GM12875 (cell line): ENCODE data around the gene CR1.
"Not testable (repeated sequence)": the region's sequence is repeated elsewhere in the genome, so short reads cannot be mapped to it uniquely, and the experiment has no call there.

Experiments
- H3K4me3 ChIP-seq: one replicate; pipeline ENCODE4 v1.5.1; 2011; ENCODE audit warnings: low read depth, low read length, control low read depth
- TF ChIP-seq, protein P1 (sequence below): IDR thresholded peaks from 2 replicates; pipeline ENCODE4 v1.5.1; 2011; ENCODE audit warnings: low read depth, mild to moderate bottlenecking, control low read depth, inconsistent platforms, low read length, moderate library complexity, borderline replicate concordance; ENCODE audit not compliant: insufficient read depth

CR1 gene

DNA sequence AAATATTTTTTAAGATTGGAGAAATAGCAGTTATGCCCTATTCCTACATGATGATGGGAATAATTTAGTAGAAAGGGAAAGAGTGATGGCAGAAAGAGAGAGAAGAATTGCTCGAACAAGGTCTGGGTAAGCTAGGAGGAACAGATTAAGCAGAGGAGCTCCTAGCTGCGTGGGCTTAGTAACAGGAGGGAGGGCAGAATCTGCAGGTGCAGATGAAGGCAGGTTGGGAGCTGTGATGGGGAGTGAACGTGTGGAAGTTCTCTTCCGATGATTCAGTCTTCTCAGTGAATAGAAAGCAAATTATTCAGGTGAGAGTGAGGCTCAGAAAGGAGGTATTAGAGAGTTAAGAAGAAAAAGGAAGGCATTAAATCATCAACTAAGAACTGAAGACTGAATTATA is 8.3 kb upstream of the CR1 start:
- H3K4me3 ChIP-seq = no peak overlapping the region
- TF ChIP-seq, protein P1, sequence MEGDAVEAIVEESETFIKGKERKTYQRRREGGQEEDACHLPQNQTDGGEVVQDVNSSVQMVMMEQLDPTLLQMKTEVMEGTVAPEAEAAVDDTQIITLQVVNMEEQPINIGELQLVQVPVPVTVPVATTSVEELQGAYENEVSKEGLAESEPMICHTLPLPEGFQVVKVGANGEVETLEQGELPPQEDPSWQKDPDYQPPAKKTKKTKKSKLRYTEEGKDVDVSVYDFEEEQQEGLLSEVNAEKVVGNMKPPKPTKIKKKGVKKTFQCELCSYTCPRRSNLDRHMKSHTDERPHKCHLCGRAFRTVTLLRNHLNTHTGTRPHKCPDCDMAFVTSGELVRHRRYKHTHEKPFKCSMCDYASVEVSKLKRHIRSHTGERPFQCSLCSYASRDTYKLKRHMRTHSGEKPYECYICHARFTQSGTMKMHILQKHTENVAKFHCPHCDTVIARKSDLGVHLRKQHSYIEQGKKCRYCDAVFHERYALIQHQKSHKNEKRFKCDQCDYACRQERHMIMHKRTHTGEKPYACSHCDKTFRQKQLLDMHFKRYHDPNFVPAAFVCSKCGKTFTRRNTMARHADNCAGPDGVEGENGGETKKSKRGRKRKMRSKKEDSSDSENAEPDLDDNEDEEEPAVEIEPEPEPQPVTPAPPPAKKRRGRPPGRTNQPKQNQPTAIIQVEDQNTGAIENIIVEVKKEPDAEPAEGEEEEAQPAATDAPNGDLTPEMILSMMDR = no peak

DNA sequence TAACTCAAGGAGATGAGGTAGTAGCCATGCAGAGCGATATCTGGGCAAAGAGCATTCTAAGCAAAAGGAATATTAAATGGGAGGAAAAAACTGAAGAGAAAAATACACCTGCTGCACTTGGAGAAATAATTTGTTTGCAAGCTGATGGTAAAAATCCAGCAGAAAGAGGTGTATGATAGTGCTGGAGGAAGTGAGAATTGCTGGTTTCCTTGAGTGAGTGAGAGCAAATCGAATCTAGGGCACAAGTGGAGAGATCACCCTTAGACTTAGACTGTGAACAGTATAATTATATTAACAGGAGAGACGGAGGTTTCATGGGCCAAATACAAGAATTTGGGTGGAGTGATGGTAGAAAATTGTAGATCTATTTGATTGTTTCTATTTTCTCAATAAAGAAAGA is 2.7 kb upstream of the CR1 start:
- TF ChIP-seq, protein P1 = no peak
- H3K4me3 ChIP-seq = no peak overlapping the region

DNA sequence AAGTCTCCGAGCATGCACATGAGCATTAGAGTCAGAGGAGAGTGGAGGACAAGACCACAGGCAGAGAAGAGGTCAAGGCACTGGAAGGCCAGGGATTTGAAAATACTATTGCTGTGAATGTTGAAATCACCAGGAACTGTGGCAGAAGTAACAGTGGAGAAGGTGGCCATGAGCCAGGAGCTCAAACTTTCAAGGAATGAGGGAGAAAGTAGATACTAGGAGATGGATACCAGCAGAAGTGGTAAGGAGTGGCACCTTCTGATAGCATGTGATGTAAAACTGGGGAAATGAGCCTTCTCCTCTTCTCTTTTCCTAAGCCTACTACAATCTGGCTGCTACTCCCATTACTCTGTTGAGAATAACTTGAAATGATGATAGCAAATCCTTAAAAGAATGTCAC is 1.8 kb upstream of the CR1 start:
- no peak overlapping the region for H3K4me3 ChIP-seq
- TF ChIP-seq, protein P1 = no peak

DNA sequence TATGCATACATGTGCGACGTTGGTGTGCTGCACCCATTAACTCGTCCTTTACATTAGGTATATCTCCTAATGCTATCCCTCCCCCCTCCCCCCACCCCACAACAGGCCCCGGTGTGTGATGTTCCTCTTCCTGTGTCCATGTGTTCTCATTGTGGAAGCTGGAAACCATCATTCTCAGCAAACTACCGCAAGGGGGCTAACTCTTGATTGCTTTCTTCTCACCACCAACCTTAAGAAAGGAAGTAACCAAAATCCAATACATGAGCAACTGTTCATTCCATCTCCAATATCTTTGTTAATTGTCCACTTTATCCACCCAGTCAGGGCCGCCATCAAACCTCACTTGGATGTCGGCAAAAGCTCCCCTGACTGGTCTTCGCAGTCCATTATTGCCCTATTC is 676 bp upstream of the CR1 start:
- TF ChIP-seq, protein P1 = 0 out of 2 replicates have a peak, but pooled peaks have one; percentile 7
- H3K4me3 ChIP-seq = not testable (repeated sequence)

DNA sequence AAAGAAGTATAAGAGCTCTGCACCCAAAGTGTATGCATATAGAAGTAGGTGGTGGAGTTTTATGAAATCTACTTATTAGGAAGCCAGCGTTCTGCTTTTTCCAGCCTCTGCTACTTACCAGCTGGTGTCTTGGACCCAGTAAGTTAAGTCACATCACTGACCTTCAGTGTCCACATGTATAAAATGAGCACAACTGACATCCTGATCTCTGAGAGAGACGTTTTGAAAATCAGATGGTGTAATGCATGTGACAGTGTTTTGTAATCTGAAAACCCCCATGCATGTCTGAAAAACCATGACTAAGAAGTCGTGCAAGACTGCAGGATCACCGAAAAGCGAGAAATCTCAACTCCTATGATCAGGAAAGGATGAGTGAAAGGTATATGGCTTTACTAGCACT is 2.0 kb downstream of the CR1 start:
- H3K4me3 ChIP-seq = peak overlapping the region; percentile 29
- TF ChIP-seq, protein P1 = no peak

DNA sequence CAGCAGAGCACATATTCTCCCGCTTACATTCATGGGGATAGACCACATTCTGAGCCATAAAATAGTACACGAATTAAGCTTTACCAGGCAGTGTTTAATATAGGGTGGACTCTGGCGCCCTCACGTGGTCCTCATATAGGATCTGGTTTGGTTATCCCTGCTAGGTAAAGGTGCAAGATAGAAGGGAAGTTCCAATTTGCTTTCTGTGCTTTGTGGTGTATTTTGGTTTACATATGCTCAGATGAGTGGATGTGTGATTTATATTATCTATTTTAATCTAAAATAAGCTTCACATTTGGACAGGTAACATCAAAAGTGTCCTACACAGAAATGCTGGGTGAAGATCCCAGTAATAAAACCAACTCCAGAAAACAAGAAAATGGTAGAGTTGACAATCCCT is 3.6 kb downstream of the CR1 start:
- H3K4me3 ChIP-seq = no peak overlapping the region
- TF ChIP-seq, protein P1 = peak; percentile 68

DNA sequence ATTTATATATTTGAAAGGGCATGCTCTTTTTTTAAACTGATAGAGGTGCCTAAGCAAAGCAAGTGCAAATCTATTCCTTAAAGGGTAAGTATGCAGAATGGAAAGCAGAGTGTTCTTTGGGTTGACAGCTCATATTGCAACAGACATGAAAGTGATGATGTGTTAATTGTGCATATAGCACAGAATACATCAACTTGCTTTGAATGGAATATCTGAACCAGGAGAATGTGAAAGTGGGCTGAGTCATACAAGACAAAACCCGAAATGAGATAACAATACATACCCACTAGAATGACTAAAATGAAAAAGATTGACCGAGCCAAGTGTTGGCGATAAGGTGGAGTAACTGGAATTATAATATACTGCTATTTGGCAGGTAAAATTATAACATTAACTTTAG is 4.3 kb downstream of the CR1 start:
- no peak overlapping the region for H3K4me3 ChIP-seq
- TF ChIP-seq, protein P1 = no peak
